ENCODE data around the gene GABBR1. TPM values are rescaled to one million over a fixed set of nuclear protein-coding genes. Genes with fewer than 3 reads are reported as not detected.

Gene GABBR1
- total and polyA plus RNA-seq, 2 donors (not counting 3 experiments of a cell fraction or from before 2014, with no cell fraction given) = 43.6 to 50.8 TPM

DNA sequence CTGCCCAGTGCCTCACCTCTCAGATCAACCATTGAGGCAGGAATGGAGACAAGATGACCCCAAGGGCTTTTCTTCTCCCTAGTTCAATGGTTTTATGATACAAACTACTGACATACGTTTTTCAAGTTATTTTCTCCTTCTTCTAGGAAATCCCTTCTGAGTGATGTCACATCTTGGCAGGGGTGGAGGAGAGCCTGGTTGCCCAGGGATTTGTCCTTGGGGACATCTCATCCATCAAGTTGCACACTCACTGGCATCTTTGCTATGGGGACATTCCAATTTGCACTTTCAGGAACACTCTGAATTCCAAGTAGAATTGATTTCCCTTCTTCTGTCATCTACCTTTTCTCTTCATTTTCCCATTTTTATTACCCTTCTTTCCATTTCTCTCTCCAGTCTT, 38.0 kb upstream of the GABBR1 start:
- no peak for TF ChIP-seq POLR2AphosphoS5 (IDR thresholded peaks at IDR 0.05; ENCODE audit: insufficient read depth, low read depth, low read length)
- TF ChIP-seq, protein P1, sequence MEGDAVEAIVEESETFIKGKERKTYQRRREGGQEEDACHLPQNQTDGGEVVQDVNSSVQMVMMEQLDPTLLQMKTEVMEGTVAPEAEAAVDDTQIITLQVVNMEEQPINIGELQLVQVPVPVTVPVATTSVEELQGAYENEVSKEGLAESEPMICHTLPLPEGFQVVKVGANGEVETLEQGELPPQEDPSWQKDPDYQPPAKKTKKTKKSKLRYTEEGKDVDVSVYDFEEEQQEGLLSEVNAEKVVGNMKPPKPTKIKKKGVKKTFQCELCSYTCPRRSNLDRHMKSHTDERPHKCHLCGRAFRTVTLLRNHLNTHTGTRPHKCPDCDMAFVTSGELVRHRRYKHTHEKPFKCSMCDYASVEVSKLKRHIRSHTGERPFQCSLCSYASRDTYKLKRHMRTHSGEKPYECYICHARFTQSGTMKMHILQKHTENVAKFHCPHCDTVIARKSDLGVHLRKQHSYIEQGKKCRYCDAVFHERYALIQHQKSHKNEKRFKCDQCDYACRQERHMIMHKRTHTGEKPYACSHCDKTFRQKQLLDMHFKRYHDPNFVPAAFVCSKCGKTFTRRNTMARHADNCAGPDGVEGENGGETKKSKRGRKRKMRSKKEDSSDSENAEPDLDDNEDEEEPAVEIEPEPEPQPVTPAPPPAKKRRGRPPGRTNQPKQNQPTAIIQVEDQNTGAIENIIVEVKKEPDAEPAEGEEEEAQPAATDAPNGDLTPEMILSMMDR (IDR thresholded peaks at IDR 0.05; ENCODE audit: extremely low read depth in 1 of 2, insufficient read depth in 1 of 2, low read depth in 1 of 2, low read length in 2 of 2) = no peak
- no peak for TF ChIP-seq GATA2 (IDR thresholded peaks at IDR 0.05; ENCODE audit: insufficient read depth, insufficient read length, low read depth, low read length)
- H3K36me3 ChIP-seq (ENCODE audit: control insufficient read depth in 2 of 2, extremely low read depth in 1 of 2, insufficient read depth in 2 of 2, low read length in 2 of 2) = no peaks in the 10 kb centered on the region
- H3K27ac ChIP-seq (ENCODE audit: insufficient read depth, low read depth, low read length) = no peak overlapping the region
- intact Hi-C loops (cut with micrococcal nuclease) = no loop called here
- ChIA-PET POLR2A (no interaction called here), CTCF (interaction anchor here (1.1 to 4.9 kb wide), 3 partner anchors 16 to 21 kb away, joined by 3 to 25 read pairs (median 17); no protein-coding TSS in a partner anchor)
- H3K9me1 ChIP-seq (replicated peaks; ENCODE audit: control insufficient read depth, extremely low read depth, insufficient read depth, low read length) = no peaks in the 10 kb centered on the region
- H3K4me1 ChIP-seq (ENCODE audit: control insufficient read depth, extremely low read depth, insufficient read depth, low read length) = no peaks in the 10 kb centered on the region
- DNase-seq (ENCODE audit: low read depth, low spot score) (no peak), FAIRE-seq (no peak)
- H3K4me2 ChIP-seq (ENCODE audit: insufficient read depth, low read length) = no peak overlapping the region
- H4K20me1 ChIP-seq (replicated peaks; ENCODE audit: control insufficient read depth, extremely low read depth, insufficient read depth, low read length) = no peaks in the 10 kb centered on the region
- H3K9ac ChIP-seq (replicated peaks; ENCODE audit: extremely low read depth, insufficient read depth, low read length) = no peak overlapping the region
- H3K27me3 ChIP-seq (ENCODE audit: control insufficient read depth in 2 of 2, insufficient read depth in 2 of 2, low read length in 2 of 2) = peaks cover 9 to 16% of the 10 kb centered on the region in 2 experiments
- no TSS peak for BruUV-seq (replicated peaks)
- H2AFZ ChIP-seq (ENCODE audit: low read depth, low read length) = no peak overlapping the region
- dilution Hi-C loops (cut with MboI; ENCODE audit: extremely low pct_ligation_motif_present, low sequenced_read_pairs) = no loop called here
- no peaks in the 10 kb centered on the region for H3K79me2 ChIP-seq (ENCODE audit: control insufficient read depth, insufficient read depth, low read length)
- H3K4me3 ChIP-seq (replicated peaks in 1 of 3; ENCODE audit: insufficient read depth in 1 of 3, low read depth in 1 of 3, low read length in 3 of 3) = no peak overlapping the region
- H3K9me3 ChIP-seq (replicated peaks; ENCODE audit: control insufficient read depth, insufficient read depth, low read length) = no peaks in the 10 kb centered on the region

- intact Hi-C loops (cut with micrococcal nuclease) = no loop called here
- H3K9ac ChIP-seq (replicated peaks; ENCODE audit: extremely low read depth, insufficient read depth, low read length) = no peak overlapping the region
- no peak overlapping the region for H3K27ac ChIP-seq (ENCODE audit: insufficient read depth, low read depth, low read length)
- H3K4me2 ChIP-seq (ENCODE audit: insufficient read depth, low read length) = no peak overlapping the region
- no peaks in the 10 kb centered on the region for H3K9me3 ChIP-seq (replicated peaks; ENCODE audit: control insufficient read depth, insufficient read depth, low read length)
- no TSS peak for BruUV-seq (replicated peaks)
- CTCF ChIA-PET = interaction anchor here (1.4 to 6.6 kb wide), 5 partner anchors 9 to 29 kb away, joined by 3 to 84 read pairs (median 11); no protein-coding TSS in a partner anchor
- FAIRE-seq = no peak
- no peak for DNase-seq (ENCODE audit: low read depth, low spot score)
- no peaks in the 10 kb centered on the region for H3K79me2 ChIP-seq (ENCODE audit: control insufficient read depth, insufficient read depth, low read length)
- H3K9me1 ChIP-seq (replicated peaks; ENCODE audit: control insufficient read depth, extremely low read depth, insufficient read depth, low read length) = no peaks in the 10 kb centered on the region
- no peaks in the 10 kb centered on the region for H3K4me1 ChIP-seq (ENCODE audit: control insufficient read depth, extremely low read depth, insufficient read depth, low read length)
- H3K36me3 ChIP-seq (ENCODE audit: control insufficient read depth in 2 of 2, extremely low read depth in 1 of 2, insufficient read depth in 2 of 2, low read length in 2 of 2) = no peaks in the 10 kb centered on the region
- no peaks in the 10 kb centered on the region for H4K20me1 ChIP-seq (replicated peaks; ENCODE audit: control insufficient read depth, extremely low read depth, insufficient read depth, low read length)
- no peak overlapping the region for H2AFZ ChIP-seq (ENCODE audit: low read depth, low read length)
- TF ChIP-seq JUN (IDR thresholded peaks at IDR 0.05; ENCODE audit: borderline replicate concordance, insufficient read depth, insufficient read length, low read depth) (no peak), POLR2AphosphoS5 (IDR thresholded peaks at IDR 0.05; ENCODE audit: insufficient read depth, low read depth, low read length) (no peak), EZH2 (IDR thresholded peaks at IDR 0.05; ENCODE audit: borderline replicate concordance, low read depth, low read length, severe bottlenecking) (no peak), GATA2 (IDR thresholded peaks at IDR 0.05; ENCODE audit: insufficient read depth, insufficient read length, low read depth, low read length) (no peak), MYC (IDR thresholded peaks at IDR 0.05; ENCODE audit: low read depth, low read length) (no peak), FOS (IDR thresholded peaks at IDR 0.05; ENCODE audit: borderline replicate concordance, insufficient read depth, low read length) (no peak), POLR2A (IDR thresholded peaks at IDR 0.05; ENCODE audit: low read depth, low read length) (no peak)
- TF ChIP-seq, protein P1 (IDR thresholded peaks at IDR 0.05; ENCODE audit: extremely low read depth in 1 of 2, insufficient read depth in 1 of 2, low read depth in 1 of 2, low read length in 2 of 2) = no peak
- TF ChIP-seq, protein P2, sequence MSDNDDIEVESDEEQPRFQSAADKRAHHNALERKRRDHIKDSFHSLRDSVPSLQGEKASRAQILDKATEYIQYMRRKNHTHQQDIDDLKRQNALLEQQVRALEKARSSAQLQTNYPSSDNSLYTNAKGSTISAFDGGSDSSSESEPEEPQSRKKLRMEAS (IDR thresholded peaks at IDR 0.05; ENCODE audit: insufficient read depth, insufficient read length) = no peak
- POLR2A ChIA-PET = interaction anchor here (0.6 kb wide), 1 partner anchor 31 kb away, joined by 3 read pairs; no protein-coding TSS in a partner anchor
- no peak overlapping the region for H3K4me3 ChIP-seq (replicated peaks in 1 of 3; ENCODE audit: insufficient read depth in 1 of 3, low read depth in 1 of 3, low read length in 3 of 3)
- peaks cover 13 to 19% of the 10 kb centered on the region in 2 experiments for H3K27me3 ChIP-seq (ENCODE audit: control insufficient read depth in 2 of 2, insufficient read depth in 2 of 2, low read length in 2 of 2)
- dilution Hi-C loops (cut with MboI; ENCODE audit: extremely low pct_ligation_motif_present, low sequenced_read_pairs) = no loop called here
Measured at GRCh38 chr6:29667158-29667557, 34.2 kb upstream of the GABBR1 start.

Data from endothelial cell of umbilical vein (primary cell).